ENCODE measurements around the gene NXF3.
"Not testable (repeated sequence)": the region's sequence is repeated elsewhere in the genome, so short reads cannot be mapped to it uniquely, and the experiment has no call there.

Gene NXF3

GRCh38 chrX:103051260-103051789, 41.6 kb downstream of the NXF3 start:
- no CpG with 5 or more reads among the region's 8 CpGs for WGBS (ENCODE audit: insufficient coverage, insufficient read length)
- Histone ChIP-seq H3K4me1 (ENCODE audit: control insufficient read depth, insufficient read depth, low read length) (no peaks in the 10 kb centered on the region), H3K4me3 (ENCODE audit: low read length) (no peak overlapping the region), H3K27ac (ENCODE audit: low read length) (no peak overlapping the region), H3K27me3 (ENCODE audit: control insufficient read depth, insufficient read depth, low read length) (no peaks in the 10 kb centered on the region), H3K9me3 (ENCODE audit: control insufficient read depth, insufficient read depth, low read length) (no peaks in the 10 kb centered on the region), H3K36me3 (ENCODE audit: control insufficient read depth, insufficient read depth, low read length) (no peaks in the 10 kb centered on the region)
- DNase-seq (ENCODE audit: low read depth, low spot score): no peak

- H3K27ac ChIP-seq (ENCODE audit: low read length); H3K36me3 ChIP-seq (ENCODE audit: control insufficient read depth, insufficient read depth, low read length); H3K4me3 ChIP-seq (ENCODE audit: low read length); DNase-seq (ENCODE audit: low read depth, low spot score); H3K9me3 ChIP-seq (ENCODE audit: control insufficient read depth, insufficient read depth, low read length); H3K27me3 ChIP-seq (ENCODE audit: control insufficient read depth, insufficient read depth, low read length); H3K4me1 ChIP-seq (ENCODE audit: control insufficient read depth, insufficient read depth, low read length): not testable (repeated sequence)
- WGBS (ENCODE audit: insufficient coverage, insufficient read length): no CpG with 5 or more reads among the region's 1 CpG
Observed at GRCh38 chrX:103033371-103033770, 59.6 kb downstream of the NXF3 start.
